ENCODE data around the gene PANX3.
"Not testable (repeated sequence)": the region's sequence is repeated elsewhere in the genome, so short reads cannot be mapped to it uniquely, and the experiment has no call there.

Gene PANX3, protein sequence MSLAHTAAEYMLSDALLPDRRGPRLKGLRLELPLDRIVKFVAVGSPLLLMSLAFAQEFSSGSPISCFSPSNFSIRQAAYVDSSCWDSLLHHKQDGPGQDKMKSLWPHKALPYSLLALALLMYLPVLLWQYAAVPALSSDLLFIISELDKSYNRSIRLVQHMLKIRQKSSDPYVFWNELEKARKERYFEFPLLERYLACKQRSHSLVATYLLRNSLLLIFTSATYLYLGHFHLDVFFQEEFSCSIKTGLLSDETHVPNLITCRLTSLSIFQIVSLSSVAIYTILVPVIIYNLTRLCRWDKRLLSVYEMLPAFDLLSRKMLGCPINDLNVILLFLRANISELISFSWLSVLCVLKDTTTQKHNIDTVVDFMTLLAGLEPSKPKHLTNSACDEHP

DNA sequence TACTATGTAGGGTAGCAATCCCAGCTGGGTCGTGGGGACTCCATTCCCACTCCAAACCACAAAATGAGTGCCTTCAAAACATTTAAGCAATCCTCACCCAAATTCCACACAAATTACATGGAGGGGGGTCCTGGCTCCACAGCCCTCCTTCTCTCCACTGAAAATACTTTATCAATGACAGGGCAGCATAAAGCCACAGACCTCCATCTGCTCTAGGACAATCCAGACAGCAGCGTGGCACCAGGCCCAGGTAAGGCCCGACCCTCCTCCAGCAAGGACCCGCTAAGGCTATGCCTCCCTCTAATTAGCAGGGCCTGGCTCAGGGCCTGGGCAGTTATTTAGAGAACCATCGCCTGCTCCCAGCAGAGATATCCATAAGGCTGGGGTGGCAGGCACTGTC, at the start of gene PANX3:
Gene PANX3 (plus strand): TSS at position 365 of the 400 bp plus-strand sequence. CDS start 129 bp downstream, outside the sequence.
- no peak for DNase-seq (ENCODE audit: low read depth)

DNA sequence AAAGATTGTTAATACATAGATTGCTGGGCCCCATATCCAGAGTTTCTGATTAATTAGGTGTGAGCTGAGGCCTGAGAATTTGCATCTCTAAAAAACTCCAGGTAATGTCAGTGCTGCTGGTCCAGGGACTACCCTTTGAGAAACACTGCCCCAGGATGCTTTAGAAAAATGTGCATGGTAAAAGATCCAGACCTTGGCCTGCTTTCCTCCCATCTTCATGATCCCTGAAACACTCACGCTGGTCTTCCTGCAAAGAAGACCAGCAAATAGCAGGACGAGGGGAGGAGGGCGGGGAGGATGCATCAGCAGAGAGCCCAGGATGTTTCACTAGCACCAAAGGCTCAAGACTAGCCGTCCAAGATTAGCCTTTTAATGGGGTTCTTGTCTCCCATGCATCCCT, 41.5 kb upstream of the PANX3 start, which contains the start of gene OR8A1:
Gene OR8A1 (plus strand): TSS at position 301 of the 400 bp plus-strand sequence. CDS start 123 bp downstream, outside the sequence.
- DNase-seq (ENCODE audit: low read depth): no peak

DNA sequence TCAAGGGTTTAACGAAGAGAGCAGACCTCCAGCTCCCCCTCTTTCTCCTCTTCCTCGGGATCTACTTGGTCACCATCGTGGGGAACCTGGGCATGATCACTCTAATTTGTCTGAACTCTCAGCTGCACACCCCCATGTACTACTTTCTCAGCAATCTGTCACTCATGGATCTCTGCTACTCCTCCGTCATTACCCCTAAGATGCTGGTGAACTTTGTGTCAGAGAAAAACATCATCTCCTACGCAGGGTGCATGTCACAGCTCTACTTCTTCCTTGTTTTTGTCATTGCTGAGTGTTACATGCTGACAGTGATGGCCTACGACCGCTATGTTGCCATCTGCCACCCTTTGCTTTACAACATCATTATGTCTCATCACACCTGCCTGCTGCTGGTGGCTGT, 41.1 kb upstream of the PANX3 start:
- DNase-seq (ENCODE audit: low read depth): no peak

DNA sequence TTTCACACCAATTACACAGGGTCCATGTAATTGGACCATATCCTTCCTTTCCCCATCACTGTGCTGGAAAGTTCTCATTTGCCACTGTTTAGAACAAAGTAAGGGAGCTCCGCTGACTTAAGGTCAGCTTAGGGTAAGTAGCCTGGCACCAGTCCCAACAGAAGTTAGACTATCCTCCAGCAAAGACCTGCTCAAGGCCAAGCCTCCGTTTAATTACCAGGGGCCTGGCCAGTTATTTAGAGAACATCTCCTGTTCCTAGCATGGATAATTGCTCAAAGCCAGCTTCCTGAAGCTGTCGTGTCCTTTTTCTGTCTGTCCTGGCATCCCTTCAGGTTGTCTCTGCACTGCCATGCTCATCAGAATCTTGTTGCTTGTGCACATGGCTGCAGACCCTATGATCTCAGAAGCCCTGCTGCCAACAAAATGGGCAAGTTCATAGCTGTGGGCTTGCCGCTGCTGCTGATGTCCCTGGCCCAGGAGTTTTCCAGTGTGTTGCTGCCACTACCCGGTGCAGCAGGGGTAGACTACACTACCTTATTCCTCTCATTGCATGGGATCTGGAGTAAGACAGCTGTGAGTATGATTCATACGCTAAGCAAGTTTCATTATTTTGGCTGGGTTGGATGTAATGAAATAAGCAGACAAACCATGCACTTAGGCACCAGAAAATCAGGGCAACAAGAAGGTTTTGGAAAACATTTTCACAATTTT, 33.4 kb upstream of the PANX3 start:
- no peak for DNase-seq (ENCODE audit: low read depth)

DNA sequence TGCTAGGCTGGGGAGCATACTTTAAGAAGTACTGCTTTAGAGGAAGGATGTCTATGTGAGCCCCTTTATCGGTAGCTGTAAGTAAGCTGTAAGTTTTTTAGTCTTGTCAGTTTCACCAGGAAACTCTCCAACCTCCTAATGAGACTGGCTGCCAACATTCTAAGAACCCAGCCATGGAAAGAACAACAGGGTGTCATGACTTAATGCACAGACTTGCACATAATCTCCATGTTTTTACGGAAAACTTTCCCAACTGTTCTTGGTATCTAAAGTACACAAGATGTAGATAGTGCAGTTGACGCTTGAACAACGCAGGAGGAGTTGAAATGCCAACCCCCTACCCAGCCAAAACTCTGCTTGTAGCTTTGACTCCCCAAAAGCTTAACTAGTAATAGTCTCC, 32.5 kb upstream of the PANX3 start:
- no peak for DNase-seq (ENCODE audit: low read depth)

DNA sequence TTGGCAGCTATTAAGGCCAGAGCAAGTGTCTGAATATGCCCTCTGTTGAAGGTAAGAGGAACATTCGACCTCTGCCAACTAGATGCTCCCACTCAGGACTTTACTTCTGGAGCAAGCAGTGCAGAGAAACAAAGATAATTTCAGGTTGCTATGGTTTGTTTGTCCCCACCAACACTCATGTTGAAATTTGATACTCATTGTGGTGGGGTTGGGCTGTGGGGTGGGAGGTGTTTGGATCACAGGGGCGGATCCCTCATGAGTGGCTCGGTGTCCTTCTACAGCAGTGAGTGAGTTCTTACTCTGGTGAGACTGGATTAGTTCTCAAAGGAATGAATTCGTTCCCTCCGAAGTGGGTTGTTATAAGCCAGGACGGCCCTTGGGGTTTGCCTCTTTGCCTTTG, 29.4 kb upstream of the PANX3 start:
- DNase-seq (ENCODE audit: low read depth): no peak

DNA sequence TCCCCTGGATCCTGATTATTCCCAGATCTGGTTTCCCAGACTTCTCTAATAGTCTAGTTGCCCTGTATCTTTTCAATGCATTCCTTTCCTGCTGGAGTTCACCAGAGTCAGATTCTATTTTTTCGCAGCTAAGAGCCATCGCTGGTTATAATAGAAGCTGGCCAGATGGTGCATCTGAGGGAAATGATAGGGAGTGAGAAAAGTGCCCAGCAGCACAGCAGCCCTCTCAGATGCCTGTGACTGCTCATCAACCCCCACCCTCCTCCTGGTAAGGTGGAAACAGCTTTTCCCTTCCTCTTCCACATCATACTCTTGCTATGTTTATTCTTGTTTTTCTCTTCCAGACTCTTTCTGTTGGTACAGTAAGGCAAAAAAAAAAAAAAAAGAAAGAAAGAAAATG, 28.7 kb upstream of the PANX3 start:
- no peak for DNase-seq (ENCODE audit: low read depth)

DNA sequence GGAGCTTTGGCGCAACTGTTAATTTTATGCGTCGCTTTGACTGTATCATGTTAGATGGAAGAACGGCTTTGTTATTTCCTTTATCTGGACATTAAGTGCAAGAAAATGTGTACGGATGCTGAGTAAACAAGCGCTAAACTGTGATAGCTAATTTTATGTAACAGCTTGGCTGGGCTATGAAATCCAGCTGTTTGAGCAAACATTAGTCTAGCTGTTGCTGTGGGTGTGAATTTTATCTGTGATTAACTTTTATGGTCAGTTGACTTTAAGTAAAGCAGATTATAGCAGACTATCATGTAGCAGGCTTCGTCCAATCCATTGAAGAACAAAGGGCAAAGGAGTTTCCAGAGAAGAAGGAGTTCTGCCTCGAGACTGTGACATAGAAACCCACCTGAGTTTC, 27.4 kb upstream of the PANX3 start:
- no peak for DNase-seq (ENCODE audit: low read depth)

DNA sequence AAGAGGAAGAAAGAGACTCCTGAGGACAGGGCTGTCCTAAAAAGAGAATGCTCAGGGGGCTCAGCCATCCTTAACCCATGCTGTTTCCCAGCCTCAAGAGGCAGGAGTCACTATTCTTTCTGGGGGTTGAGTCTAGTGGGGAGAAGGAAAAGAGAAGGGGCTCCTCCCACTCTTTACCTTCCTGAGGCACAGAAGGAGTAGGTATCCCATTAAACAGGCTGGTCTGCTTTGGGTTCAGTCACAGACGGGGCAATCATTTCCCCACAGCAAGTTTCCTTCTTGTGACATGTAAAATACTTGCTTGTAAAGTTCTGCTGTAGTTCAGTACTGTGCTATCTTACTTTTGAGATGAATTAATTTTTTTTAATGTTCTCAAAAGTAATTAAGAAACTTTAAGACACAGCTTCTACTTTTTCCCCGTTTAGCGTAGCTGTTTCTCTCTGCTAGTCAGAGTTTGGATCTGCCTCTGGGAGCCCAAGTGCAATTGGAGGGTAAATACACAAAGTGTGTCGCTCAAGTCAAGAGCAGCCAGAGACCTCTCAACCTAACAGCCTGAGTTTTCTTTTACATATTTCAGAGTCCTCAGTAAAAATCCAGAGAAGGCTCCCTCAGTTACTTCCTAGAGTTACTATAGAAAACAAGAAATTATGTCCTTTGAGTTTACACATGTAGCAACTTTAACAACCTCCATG, 26.4 kb upstream of the PANX3 start:
- DNase-seq (ENCODE audit: low read depth): no peak

DNA sequence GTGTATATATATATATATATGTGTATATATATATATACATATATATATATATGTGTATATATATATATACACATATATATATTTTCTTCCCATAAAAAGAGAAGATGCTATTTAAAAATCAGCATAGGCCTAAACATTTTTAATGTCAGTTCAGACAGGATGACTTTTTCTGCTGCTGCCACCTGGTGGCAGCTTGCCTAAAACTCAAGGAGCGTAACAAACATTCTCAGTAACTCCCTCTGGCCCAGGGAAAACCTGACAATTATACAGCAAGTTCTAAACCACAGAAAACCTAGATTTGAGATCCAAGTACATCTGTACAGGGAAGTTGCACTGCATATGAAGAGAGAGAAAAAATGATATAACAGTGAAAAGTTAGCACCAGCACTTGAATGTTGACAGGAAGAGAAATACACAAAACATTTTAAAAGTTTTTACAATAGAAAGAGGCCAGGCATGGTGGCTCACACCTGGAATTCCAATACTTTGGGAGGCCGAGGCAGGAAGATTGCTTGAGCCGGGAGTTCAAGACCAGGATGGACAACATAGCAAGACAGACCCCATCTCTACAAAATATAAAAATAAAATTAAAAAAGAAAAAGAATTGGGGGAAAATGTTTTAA, 24.9 kb upstream of the PANX3 start:
- DNase-seq (ENCODE audit: low read depth): no peak

DNA sequence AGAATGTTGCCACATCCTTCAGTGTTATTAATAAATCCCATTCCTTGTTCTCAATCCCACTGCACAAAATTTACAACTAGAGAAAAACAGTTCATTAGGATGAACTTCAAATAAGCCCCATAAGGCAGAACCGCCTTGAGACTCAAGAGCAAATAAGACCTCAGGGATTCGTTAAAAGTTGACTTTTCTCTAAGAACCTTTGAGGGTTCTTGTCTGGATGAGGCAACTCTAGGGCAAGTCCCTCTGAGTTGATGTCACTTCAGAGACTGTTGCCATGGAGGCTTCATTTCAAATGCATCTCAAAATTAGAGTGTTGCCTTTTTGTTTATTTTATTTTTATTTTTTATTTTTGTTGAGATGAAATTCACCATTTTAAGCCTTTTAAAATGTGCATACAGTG, 19.8 kb upstream of the PANX3 start:
- DNase-seq (ENCODE audit: low read depth): no peak

DNA sequence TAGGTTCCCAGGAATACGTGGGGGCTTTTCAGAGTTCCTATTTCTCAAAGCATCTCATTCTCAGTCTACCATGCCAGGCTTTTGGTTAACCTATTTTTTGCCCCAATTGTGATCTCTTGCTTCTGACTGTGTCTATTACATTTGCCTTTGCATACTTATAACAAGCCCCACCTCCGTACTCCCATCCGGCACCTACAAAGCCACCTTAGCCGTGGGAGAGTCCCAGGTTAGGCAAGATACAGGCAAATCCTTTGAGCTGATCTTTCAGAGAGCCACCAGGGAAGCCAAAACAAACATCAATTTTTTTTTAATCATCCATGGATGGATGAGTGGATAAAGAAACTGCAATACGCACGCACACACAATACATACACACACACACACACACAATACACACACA, 18.6 kb upstream of the PANX3 start:
- DNase-seq (ENCODE audit: low read depth): no peak

DNA sequence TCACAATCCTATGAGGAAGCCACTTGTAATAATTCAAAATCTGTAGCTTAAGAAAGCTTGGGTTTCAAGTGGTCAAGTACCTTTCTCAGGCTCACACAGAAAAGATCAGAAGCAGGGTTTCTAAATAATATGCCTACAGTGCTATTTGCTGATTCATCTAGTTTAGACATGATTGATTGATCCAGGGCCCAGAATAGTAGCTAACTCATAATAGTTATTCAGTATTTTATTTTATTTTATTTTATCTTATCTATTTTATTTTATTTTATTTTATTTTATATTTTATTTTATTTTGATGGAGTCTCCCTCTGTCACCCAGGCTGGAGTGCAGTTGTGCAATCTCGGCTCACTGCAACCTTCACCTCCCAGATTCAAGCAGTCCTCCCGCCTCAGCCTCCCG, 15.9 kb upstream of the PANX3 start:
- DNase-seq (ENCODE audit: low read depth): no peak

DNA sequence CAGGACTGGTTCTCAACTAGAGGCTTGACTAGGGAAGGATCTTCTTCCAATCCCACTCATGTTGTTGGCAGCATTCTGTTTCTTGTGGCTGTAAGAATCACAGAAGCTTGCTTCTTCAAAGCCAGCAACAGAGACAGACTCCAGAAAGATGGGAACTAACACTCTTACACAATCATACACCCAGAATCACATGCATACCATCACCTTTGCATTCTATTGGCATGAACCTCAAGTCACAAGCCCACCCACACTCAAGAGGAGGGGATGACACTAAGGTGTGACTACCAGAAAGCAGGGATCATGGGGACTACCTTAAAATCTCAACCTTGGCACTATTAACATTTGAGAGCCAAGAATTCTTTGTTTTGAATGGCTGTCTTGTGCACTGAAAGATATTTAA, 13.6 kb upstream of the PANX3 start:
- DNase-seq (ENCODE audit: low read depth): no peak

DNA sequence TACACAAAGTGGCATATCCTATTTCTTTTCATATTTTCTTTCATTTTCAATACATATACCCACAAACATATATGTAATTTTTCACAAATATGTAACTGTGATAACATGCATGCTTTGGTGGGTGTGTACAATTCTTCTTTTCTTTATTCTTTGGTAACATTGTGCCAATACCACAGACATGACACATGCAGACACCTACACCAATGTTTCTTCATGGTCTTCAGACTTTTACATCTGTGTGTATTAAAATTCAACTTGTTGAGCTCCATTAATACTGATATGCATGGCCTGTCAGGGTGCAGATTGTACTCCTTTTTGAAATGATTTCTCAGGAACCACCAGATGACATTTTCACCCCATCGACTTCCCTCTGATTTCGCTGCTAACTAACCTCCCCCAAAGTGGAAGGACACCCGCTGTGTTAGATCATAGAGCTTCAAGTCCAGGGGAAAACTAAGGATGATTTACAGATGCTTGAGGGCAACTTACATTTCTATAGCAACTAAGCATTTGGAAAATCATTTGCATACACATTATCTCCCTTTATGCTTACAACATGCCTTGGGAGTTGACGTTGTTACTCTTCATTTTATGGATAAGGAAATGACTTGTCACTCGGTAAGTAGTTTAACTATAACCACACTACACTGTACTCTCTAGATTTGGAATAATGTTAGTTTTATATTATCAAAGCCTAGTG, 10.5 kb upstream of the PANX3 start:
- no peak for DNase-seq (ENCODE audit: low read depth)

DNA sequence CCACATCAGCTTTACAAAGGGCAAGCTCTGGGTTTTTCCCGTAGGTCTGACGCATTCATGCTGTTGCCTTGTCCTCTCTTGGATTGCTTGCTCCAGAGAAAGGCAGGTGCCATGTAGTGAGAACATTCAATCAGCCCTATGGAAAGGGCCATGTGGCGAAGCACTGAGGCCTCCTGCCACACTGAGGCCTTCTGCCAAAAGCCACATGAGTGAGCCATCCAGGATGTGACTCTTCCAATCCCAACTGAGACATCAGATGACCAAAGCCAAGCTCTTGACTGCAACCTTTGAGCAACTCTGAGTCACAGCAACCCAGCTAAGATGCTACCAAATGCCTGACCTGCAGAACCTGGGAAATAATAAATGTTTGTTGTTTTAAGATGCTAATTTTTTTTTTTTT, 9.0 kb upstream of the PANX3 start:
- no peak for DNase-seq (ENCODE audit: low read depth)

DNA sequence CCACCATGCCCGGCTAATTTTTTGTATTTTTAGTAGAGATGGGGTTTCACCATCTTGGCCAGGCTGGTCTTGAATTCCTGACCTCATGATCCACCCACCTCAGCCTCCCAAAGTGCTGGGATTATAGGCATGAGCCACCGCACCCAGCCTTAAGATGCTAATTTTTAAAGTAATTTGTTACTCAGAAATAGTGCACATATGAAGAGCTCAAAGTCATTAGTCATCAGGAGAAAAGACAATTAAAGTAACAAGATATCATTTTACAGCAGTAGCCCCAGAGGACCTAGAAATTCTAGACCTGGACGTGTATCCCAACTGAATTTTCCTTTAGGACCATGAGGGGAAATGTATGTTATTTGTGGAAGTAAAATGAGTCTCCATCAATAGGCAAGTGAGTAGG, 8.5 kb upstream of the PANX3 start:
- DNase-seq (ENCODE audit: low read depth): not testable (repeated sequence)

DNA sequence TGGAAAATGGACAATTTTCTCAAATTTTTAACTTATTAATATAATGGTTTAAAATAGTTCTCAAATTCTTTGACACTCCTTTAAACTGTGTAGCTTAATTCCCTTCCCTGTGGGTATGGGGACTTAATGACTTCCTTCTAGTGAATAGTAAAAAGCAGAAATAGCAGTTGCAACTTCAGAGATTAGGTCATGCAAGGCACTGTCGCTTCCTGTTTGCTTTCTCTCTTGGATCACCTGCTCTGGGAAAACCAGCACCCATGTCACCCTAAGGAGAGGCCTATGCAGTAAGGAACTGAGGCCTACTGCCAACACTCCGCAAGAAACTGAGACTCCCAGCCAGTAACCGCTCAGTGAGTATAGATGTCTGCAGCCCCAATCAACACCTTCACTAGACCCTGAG, 5.5 kb upstream of the PANX3 start:
- no peak for DNase-seq (ENCODE audit: low read depth)

DNA sequence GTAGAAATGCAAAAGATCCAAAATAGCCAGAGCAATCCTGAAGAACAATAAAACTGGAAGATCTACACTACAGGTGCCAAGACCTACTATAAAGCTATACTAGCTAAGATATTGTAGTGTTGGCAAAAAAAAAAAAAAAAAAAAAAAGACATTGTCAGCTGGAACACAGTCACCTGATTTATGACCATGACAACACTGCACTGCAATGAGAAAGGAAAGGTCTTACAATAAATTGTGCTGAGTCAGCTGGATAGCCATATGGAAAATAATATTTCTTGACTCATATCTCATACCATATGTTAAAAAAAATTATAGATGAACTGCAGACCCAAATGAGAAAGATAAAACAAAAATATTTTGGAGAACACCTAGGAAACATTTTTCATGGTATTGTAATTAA, 3.1 kb upstream of the PANX3 start:
- DNase-seq (ENCODE audit: low read depth): no peak

DNA sequence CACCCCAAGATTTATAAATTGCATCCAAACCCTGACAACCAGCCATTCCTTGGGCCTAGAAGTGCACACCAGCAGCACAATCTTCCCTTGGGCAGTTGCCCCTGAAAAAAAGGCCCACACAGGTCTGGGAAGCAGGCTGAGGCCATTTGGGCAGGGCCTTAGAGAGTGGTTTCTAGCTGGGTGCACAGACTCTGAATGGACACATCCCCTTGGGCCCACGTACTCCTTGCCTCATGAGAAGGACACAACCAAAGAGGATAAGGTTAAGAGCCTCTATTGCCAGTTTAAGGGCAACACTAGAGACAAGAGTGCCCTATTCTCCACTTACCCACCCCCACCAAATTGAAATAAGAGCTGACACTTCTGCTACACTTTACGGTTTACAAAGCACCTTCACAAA, 933 bp upstream of the PANX3 start:
- no peak for DNase-seq (ENCODE audit: low read depth)

DNA sequence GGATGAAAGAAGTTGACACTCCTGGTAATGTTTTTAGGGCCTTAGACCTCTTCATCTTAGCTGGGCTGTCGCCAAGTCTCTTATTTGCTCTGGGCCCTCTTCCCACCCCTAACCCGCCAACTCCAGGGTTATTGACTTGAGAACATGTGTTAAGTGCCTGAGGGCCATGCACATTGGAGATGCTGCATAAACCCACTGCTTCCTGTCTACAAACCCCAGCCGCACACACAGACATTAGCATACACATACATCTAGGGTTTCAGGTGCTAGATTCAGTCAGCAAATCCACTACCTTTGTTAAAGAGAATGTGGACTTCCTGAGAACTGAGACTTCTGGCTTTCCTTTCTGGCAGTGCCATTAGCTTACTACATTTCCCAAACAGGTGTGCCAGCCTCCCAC, 817 bp downstream of the PANX3 start:
- DNase-seq (ENCODE audit: low read depth): no peak
